HCT116 (cell line): ENCODE results near the gene YOD1.

Experiments used
- POLR2AphosphoS5 ChIP-seq: IDR thresholded peaks from 2 replicates; pipeline ENCODE4 v1.6.1; 2011; ENCODE audit warnings: mild to moderate bottlenecking, low read depth, low read length, moderate library complexity
- ZBTB33 ChIP-seq: IDR thresholded peaks from 2 replicates; pipeline ENCODE4 v1.6.1; 2011; ENCODE audit warnings: mild to moderate bottlenecking, low read length, moderate library complexity; ENCODE audit not compliant: insufficient replicate concordance; ENCODE audit errors: extremely low read depth
- TF ChIP-seq, protein P1 (sequence below), 3 experiments: fragments of 200-600 bp in 1 of 3; sonication (generic) in 1 of 3; IDR thresholded peaks in 2 of 3; conservative IDR thresholded peaks in 1 of 3; 2 replicates each; pipeline ENCODE4 v1.5.1; 2012 to 2017; ENCODE audit warnings: low read depth in 2 of 3, low read length in 2 of 3, antibody characterized with exemption in 1 of 3, borderline replicate concordance in 1 of 3, control low read depth in 1 of 3, mild to moderate bottlenecking in 1 of 3, mixed read lengths in 1 of 3, mixed run types in 1 of 3, moderate library complexity in 1 of 3; ENCODE audit not compliant: insufficient read depth in 1 of 3
- TF ChIP-seq, protein P2 (sequence below): IDR thresholded peaks from 2 replicates; pipeline ENCODE4 v1.6.1; 2012

GRCh38 chr1:207029701-207030521 lies 21.1 kb downstream of the YOD1 start:
- no peak for TF ChIP-seq POLR2AphosphoS5
- TF ChIP-seq, protein P1, sequence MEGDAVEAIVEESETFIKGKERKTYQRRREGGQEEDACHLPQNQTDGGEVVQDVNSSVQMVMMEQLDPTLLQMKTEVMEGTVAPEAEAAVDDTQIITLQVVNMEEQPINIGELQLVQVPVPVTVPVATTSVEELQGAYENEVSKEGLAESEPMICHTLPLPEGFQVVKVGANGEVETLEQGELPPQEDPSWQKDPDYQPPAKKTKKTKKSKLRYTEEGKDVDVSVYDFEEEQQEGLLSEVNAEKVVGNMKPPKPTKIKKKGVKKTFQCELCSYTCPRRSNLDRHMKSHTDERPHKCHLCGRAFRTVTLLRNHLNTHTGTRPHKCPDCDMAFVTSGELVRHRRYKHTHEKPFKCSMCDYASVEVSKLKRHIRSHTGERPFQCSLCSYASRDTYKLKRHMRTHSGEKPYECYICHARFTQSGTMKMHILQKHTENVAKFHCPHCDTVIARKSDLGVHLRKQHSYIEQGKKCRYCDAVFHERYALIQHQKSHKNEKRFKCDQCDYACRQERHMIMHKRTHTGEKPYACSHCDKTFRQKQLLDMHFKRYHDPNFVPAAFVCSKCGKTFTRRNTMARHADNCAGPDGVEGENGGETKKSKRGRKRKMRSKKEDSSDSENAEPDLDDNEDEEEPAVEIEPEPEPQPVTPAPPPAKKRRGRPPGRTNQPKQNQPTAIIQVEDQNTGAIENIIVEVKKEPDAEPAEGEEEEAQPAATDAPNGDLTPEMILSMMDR (IDR thresholded peaks at IDR 0.05 in 2 of 3, conservative IDR thresholded peaks at IDR 0.05 in 1 of 3; ENCODE audit: borderline replicate concordance in 1 of 3, insufficient read depth in 1 of 3, low read depth in 2 of 3, low read length in 2 of 3), result no peak
- TF ChIP-seq, protein P2, sequence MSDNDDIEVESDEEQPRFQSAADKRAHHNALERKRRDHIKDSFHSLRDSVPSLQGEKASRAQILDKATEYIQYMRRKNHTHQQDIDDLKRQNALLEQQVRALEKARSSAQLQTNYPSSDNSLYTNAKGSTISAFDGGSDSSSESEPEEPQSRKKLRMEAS, result no peak
- TF ChIP-seq ZBTB33, result no peak
